Kidney (tissue), 14 donors: ENCODE data around the gene GRAMD2A. TPM values are rescaled to one million over a fixed set of nuclear protein-coding genes. Genes with fewer than 3 reads are reported as not detected.

ENCODE experiments used
- DNase-seq, 5 donors: peaks; one replicate each; pipeline ENCODE4 v3.0.0-alpha.2; 2013 to 2020
- FAIRE-seq: peaks from 2 replicates; lab custom pipeline; 2012; peaks lifted over from hg19 to GRCh38; lab: Jason Lieb, UNC
- H3K27ac ChIP-seq, 2 donors: one replicate each; pipeline ENCODE4 v1.7.0; 2013; ENCODE audit warnings: low read depth in 2 of 2, low read length in 2 of 2, inconsistent platforms in 1 of 2
- H3K27me3 ChIP-seq: one replicate; pipeline ENCODE4 v1.7.1; 2013; ENCODE audit warnings: low read length, inconsistent platforms; ENCODE audit not compliant: control insufficient read depth, insufficient read depth
- H3K36me3 ChIP-seq, 3 donors: one replicate each; pipeline versions ENCODE4 v1.7.0 to v1.7.1; 2013; ENCODE audit warnings: low read length in 3 of 3, control low read depth in 1 of 3, inconsistent platforms in 1 of 3; ENCODE audit not compliant: insufficient read depth in 3 of 3, control insufficient read depth in 2 of 3
- H3K4me1 ChIP-seq, 3 donors: one replicate each; pipeline versions ENCODE4 v1.7.0 to v1.7.1; 2013; ENCODE audit warnings: low read length in 3 of 3, inconsistent platforms in 1 of 3, low read depth in 1 of 3; ENCODE audit not compliant: control insufficient read depth in 2 of 3, insufficient read depth in 2 of 3
- H3K4me3 ChIP-seq, 3 donors: one replicate each; pipeline versions ENCODE4 v1.7.0 to v1.8.1; 2013; ENCODE audit warnings: low read length in 3 of 3, control low read depth in 1 of 3, inconsistent platforms in 1 of 3
- H3K9ac ChIP-seq, 3 donors: one replicate each; pipeline versions ENCODE4 v1.7.0 to v1.7.1; 2013; ENCODE audit warnings: low read length in 3 of 3, control low read depth in 1 of 3, inconsistent platforms in 1 of 3
- H3K9me3 ChIP-seq, 3 donors: one replicate each; pipeline versions ENCODE4 v1.7.0 to v1.7.1; 2013; ENCODE audit warnings: low read length in 3 of 3, control low read depth in 1 of 3, inconsistent platforms in 1 of 3; ENCODE audit not compliant: control insufficient read depth in 2 of 3, insufficient read depth in 1 of 3
- intact Hi-C: fragments of 100-400 bp; cut with DNase I; formaldehyde crosslinking; loops from one replicate; pipeline ENCODE4 v1.11.1; 2022
- polyA plus RNA-seq: library from polyadenylated mRNA; stranded (reverse); fragments of 350-450 nt; fragmentation: Illumina TruSeq; extraction: RNeasy Lipid Tissue Mini Kit (QIAGEN cat#74804); gene quantifications from one replicate; pipeline ENCODE4 v1.2.3, GENCODE V29; 2014; ENCODE audit warnings: low read depth, low replicate concordance; ENCODE audit not compliant: insufficient read depth
- total RNA-seq: library from RNA; stranded (reverse); fragmentation: NEBNext Ultra II Directional; extraction: Animal tissue kit (Norgen Biotek cat#: 25700); gene quantifications from one replicate; pipeline ENCODE4 v1.2.1, GENCODE V29; 2021
- TF ChIP-seq, protein P1 (sequence below): IDR thresholded peaks from 3 replicates; pipeline ENCODE4 v1.5.1; 2012; ENCODE audit warnings: mild to moderate bottlenecking, moderate library complexity, borderline replicate concordance; ENCODE audit not compliant: insufficient read depth; ENCODE audit errors: extremely low read depth
- donor health status: control.
- donor health status: control.
- donor health status: control.
- donor health status: control.
- donor health status: control.
- donor health status: DM: yes; HTN: yes; CAD: no.
- donor health status: Normal renal cell carcinoma (clear cell type).

GRAMD2A gene
- total and polyA plus RNA-seq, 2 donors from 2014 or later, result 2.7 to 5.4 TPM

DNA sequence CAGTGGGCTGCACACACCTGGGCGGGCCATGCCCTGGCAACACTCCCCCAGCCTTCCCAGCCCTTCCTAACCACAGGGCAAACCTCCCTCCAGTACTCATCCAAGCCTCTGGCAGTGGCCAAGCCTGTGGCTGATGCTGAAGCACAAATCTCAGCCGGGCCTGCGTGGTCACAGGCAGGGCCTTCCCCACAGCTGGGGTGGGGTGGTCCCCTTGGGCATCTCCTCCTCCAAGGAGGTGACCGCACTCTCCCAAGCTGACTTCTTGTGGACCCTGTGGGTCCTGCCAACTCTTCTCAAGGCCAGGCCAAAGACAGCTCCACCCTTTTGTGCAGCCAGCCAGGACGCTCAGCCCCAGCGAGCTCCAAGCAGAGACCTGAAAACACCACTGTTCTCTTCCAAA is 21.4 kb downstream of the GRAMD2A start:
- Histone ChIP-seq H3K27ac (no peak overlapping the region), H3K9ac (no peak overlapping the region), H3K27me3 (no peaks in the 10 kb centered on the region), H3K36me3 (no peaks in the 10 kb centered on the region), H3K9me3 (no peaks in the 10 kb centered on the region), H3K4me3 (no peak overlapping the region), H3K4me1 (peaks cover 0 to 13% (median 11%) of the 10 kb centered on the region in 3 donors)
- TF ChIP-seq, protein P1, sequence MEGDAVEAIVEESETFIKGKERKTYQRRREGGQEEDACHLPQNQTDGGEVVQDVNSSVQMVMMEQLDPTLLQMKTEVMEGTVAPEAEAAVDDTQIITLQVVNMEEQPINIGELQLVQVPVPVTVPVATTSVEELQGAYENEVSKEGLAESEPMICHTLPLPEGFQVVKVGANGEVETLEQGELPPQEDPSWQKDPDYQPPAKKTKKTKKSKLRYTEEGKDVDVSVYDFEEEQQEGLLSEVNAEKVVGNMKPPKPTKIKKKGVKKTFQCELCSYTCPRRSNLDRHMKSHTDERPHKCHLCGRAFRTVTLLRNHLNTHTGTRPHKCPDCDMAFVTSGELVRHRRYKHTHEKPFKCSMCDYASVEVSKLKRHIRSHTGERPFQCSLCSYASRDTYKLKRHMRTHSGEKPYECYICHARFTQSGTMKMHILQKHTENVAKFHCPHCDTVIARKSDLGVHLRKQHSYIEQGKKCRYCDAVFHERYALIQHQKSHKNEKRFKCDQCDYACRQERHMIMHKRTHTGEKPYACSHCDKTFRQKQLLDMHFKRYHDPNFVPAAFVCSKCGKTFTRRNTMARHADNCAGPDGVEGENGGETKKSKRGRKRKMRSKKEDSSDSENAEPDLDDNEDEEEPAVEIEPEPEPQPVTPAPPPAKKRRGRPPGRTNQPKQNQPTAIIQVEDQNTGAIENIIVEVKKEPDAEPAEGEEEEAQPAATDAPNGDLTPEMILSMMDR, result no peak
- no peak for FAIRE-seq
- DNase-seq, result no peak
- intact Hi-C loops, result no loop called here

DNA sequence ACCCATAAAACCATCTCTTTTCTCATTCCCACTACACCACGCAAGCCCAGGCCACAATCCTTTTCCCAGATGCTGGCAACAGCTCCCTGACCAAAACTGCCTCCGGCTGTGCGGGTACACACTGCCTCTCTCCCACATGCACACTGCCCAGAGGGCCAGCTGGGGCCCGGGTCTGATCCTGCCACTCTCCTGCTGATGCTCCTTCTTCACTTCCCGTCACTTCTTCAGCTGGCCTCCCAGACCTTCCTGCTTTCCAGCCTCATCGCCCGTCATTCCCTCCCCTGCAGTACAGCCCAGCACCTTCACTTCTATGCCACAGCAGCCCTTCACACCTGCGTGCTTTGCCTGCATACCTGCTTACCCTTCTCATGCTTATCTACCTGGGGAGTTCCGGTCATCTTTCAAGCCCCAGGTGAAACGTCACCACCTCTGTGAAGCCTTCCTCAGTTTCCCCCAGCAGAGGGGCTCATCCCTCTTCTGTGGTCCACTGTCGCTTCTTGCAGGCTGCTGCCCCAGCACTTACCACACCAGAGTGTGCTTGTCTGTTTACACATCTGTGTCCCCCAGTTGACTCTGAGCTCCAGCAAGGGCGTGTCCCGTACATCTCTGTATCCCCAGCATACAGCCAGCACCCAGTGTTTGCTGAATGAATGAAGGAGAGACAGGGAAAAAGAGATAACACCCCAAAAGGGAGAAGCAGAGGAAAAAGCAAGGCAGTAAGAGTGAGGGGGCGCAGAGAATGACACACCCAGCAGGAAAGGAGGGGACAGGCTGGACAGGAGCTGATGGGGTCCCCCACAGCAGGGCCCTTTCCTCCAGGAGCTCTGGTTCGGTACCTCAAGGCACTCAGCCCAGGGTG is 22.2 kb downstream of the GRAMD2A start:
- Histone ChIP-seq H3K9ac (no peak overlapping the region), H3K9me3 (no peaks in the 10 kb centered on the region), H3K27me3 (no peaks in the 10 kb centered on the region), H3K36me3 (no peaks in the 10 kb centered on the region), H3K4me1 (peaks cover 0 to 11% (median 8%) of the 10 kb centered on the region in 3 donors), H3K4me3 (no peak overlapping the region), H3K27ac (no peak overlapping the region)
- FAIRE-seq (no peak), DNase-seq (no peak)
- intact Hi-C loops, result no loop called here
- TF ChIP-seq, protein P1, result no peak

DNA sequence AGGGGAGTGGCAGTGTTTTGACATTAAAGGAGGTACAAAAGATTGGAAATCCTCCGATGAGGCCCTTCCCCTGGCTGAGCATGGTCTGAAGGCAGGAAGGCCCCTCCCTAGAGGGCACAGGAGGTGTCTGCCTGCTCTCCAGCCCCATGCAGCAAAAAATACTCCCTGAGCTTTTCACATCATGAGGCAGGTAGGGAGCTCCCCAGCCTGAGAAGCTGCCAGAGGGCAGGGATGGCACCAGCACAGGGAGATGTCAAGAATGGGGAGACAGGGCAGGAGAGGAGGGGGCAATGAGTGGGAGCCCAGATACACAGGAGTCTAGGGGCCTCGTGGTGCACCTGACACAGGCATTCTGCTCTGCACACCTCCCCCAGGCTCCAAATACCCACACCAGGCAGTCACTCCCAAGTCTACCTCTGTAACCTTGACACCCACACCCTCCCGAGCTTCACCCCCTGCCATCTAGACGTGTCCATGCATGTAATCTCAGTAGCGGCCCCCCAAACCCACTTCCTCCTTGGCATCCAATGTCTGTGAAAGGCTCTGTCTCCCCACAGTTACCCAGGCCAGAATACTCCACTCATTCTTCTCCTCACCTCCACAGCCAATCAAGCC is 22.9 kb downstream of the GRAMD2A start:
- H3K27me3 ChIP-seq, result no peaks in the 10 kb centered on the region
- H3K27ac ChIP-seq, result no peak overlapping the region
- DNase-seq, result no peak
- H3K36me3 ChIP-seq, result no peaks in the 10 kb centered on the region
- no peak overlapping the region for H3K9ac ChIP-seq
- H3K4me3 ChIP-seq, result no peak overlapping the region
- intact Hi-C loops, result no loop called here
- TF ChIP-seq, protein P1, result no peak
- no peak for FAIRE-seq
- no peaks in the 10 kb centered on the region for H3K9me3 ChIP-seq
- H3K4me1 ChIP-seq, result peaks cover 0 to 8% (median under 1%) of the 10 kb centered on the region in 3 donors
